HepG2 (cell line): Measurements from ENCODE around the gene PTGIR. TPM values are rescaled to one million over a fixed set of nuclear protein-coding genes. Genes with fewer than 3 reads are reported as not detected.

Experiments
- CBX1 ChIP-seq: IDR thresholded peaks from one replicate; pipeline ENCODE4 v1.6.1; 2016; ENCODE audit warnings: antibody characterized with exemption, low read depth
- GRHL1 ChIP-seq: sonication (generic); formaldehyde crosslinking; conservative IDR thresholded peaks from 2 replicates; pipeline ENCODE4 v1.8.0; 2022; ENCODE audit warnings: missing genetic modification reagents
- MZF1 ChIP-seq: sonication (generic); formaldehyde crosslinking; IDR thresholded peaks from 2 replicates; pipeline ENCODE4 v1.8.1; 2023; ENCODE audit warnings: mild to moderate bottlenecking, missing genetic modification reagents, borderline replicate concordance
- NCOA2 ChIP-seq: sonication (generic); formaldehyde crosslinking; IDR thresholded peaks from 2 replicates; pipeline ENCODE4 v1.8.0; 2022; ENCODE audit warnings: inconsistent platforms
- PRDM4 ChIP-seq: sonication (generic); formaldehyde crosslinking; IDR thresholded peaks from 2 replicates; pipeline ENCODE4 v1.9.0; 2021; ENCODE audit warnings: missing genetic modification reagents, borderline replicate concordance
- RAD51 ChIP-seq: fragments of 450-650 bp; IDR thresholded peaks from 2 replicates; pipeline ENCODE4 v1.6.1; 2016; ENCODE audit warnings: borderline replicate concordance
- SAP130 ChIP-seq: IDR thresholded peaks from 2 replicates; pipeline ENCODE4 v1.6.1; 2016; ENCODE audit warnings: low read depth
- USF2 ChIP-seq, 2 experiments: sonication (generic) in 1 of 2; formaldehyde crosslinking in 1 of 2; IDR thresholded peaks; 2 replicates each; pipeline versions ENCODE4 v1.5.1 to v1.6.1; 2011 to 2020; ENCODE audit warnings: borderline replicate concordance in 1 of 2, low read depth in 1 of 2, low read length in 1 of 2, mild to moderate bottlenecking in 1 of 2, missing genetic modification reagents in 1 of 2, moderate library complexity in 1 of 2
- ZBTB33 ChIP-seq: sonication (generic); formaldehyde crosslinking; IDR thresholded peaks from 2 replicates; pipeline ENCODE4 v1.4.0; 2020; ENCODE audit warnings: missing genetic modification reagents
- ZNF138 ChIP-seq: sonication (generic); formaldehyde crosslinking; IDR thresholded peaks from 2 replicates; pipeline ENCODE4 v1.5.0; 2020; ENCODE audit warnings: mild to moderate bottlenecking, low read depth, missing genetic modification reagents
- ZNF276 ChIP-seq: sonication (generic); formaldehyde crosslinking; IDR thresholded peaks from 2 replicates; pipeline ENCODE4 v1.4.0; 2020; ENCODE audit warnings: mild to moderate bottlenecking, low read depth, missing genetic modification reagents
- ZNF512 ChIP-seq: sonication (generic); formaldehyde crosslinking; IDR thresholded peaks from 2 replicates; pipeline ENCODE4 v1.4.0; 2020; ENCODE audit warnings: mild to moderate bottlenecking, missing genetic modification reagents
- ZNF674 ChIP-seq: sonication (generic); formaldehyde crosslinking; IDR thresholded peaks from 2 replicates; pipeline ENCODE4 v1.5.0; 2020; ENCODE audit warnings: low read depth, mild to moderate bottlenecking, missing genetic modification reagents
- polyA plus RNA-seq, 8 experiments: library from polyadenylated mRNA; depleted of rRNA in 3 of 8; stranded (reverse) in 7 of 8; unstranded in 1 of 8; fragments of >200 nt; fragmentation: Illumina TruSeq in 4 of 8; extraction: Trizol in 4 of 8; gene quantifications; 2 replicates each; pipeline versions ENCODE4 v1.2.1 to v1.2.3, GENCODE V29; 2011 to 2016; ENCODE audit warnings: low read depth in 4 of 8, missing spikeins in 1 of 8, mixed read lengths in 1 of 8; ENCODE audit not compliant: insufficient read depth in 1 of 8
- total RNA-seq, 5 experiments: library from RNA; depleted of rRNA; stranded (reverse); fragments of >200 nt; fragmentation: Illumina TruSeq; extraction: Trizol; gene quantifications; 2 replicates each; pipeline ENCODE4 v1.2.3, GENCODE V29; 2016; ENCODE audit warnings: low read depth in 1 of 5

The PTGIR gene
- total and polyA plus RNA-seq, 2 of the 13 experiments (the other 11 are each of a cell fraction or from before 2014, with no cell fraction given): not detected

GRCh38 chr19:46600384-46601317, 24.2 kb downstream of the PTGIR start (continued):
- TF ChIP-seq PRDM4 (no peak), RAD51 (no peak), CBX1 (no peak), USF2 (IDR thresholded peaks at IDR 0.05; ENCODE audit: low read depth, low read length) (no peak), USF2 (CRISPR knock-in tag; IDR thresholded peaks at IDR 0.05; ENCODE audit: borderline replicate concordance) (no peak), GRHL1 (CRISPR knock-in tag) (no peak), ZNF276 (CRISPR knock-in tag) (no peak; the same call in 1 of the 2 replicates), ZNF674 (no peak), ZBTB33 (no peak), ZNF138 (CRISPR knock-in tag) (no peak), SAP130 (CRISPR knock-in tag) (peak; percentile 79), ZNF512 (CRISPR knock-in tag) (no peak), MZF1 (CRISPR knock-in tag) (no peak), NCOA2 (CRISPR knock-in tag) (no peak)
